ENCODE measurements around the gene PPFIA2.

- no peak for TF ChIP-seq ARNTL (CRISPR knock-in tag; IDR thresholded peaks at IDR 0.05; ENCODE audit: borderline replicate concordance, low read depth)
- TF ChIP-seq ZNF565 (CRISPR knock-in tag; conservative IDR thresholded peaks at IDR 0.05; ENCODE audit: low read depth), result no peak
- no peak for TF ChIP-seq PATZ1 (CRISPR knock-in tag; IDR thresholded peaks at IDR 0.05; ENCODE audit: borderline replicate concordance)
These were observed 259.3 kb downstream of the PPFIA2 start for GRCh38 chr12:81499809-81500208.
